GM12891 (cell line): ENCODE results near the gene LMF2.

Source experiments
- POLR2A ChIP-seq: IDR thresholded peaks from 2 replicates; pipeline ENCODE4 v1.6.1; 2011; ENCODE audit warnings: low read depth, low read length, control low read depth
- POLR2AphosphoS5 ChIP-seq: IDR thresholded peaks from 2 replicates; pipeline ENCODE4 v1.6.1; 2011; ENCODE audit warnings: low read depth, low read length, control low read depth
- TAF1 ChIP-seq: IDR thresholded peaks from 2 replicates; pipeline ENCODE4 v1.6.1; 2011; ENCODE audit warnings: low read depth, low read length, control low read depth

DNA sequence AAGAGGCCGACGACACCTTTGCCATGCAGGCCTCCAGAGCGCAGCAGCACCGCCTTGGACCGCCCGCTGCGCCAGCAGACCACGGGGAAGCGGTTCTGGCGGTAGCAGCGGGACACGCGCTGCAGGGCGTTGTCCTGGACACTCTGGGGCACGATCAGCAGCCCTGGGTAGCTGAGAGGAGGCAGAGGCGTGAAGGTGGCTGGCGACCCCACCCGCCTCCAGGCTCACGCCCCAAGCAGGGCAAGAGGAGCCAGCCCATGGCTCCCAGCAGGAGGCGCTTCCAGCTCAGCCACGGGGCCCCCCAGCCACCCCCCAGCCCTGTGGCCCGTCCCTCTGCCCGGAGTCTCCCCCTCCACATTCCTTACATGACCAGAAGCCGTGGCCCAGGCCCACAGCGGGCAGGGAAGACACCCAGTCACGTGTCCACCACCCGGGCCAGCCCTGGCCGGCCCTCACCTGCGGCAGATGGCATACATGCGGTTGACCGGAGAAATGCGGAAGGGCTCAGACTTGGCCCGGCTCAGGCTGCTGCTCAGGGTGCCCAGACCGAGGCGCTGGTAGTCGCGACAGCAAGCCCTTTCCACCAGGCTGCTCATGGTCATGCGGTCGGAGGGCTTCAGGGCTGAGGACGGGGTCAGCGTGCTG, 47.9 kb downstream of the LMF2 start:
- TF ChIP-seq POLR2A (no peak), POLR2AphosphoS5 (no peak), TAF1 (no peak)
